ENCODE results near the gene RASSF7.

The RASSF7 gene

GRCh38 chr11:586376-587316 is 25.9 kb downstream of the RASSF7 start:
- no peak for TF ChIP-seq CTCF (conservative IDR thresholded peaks at IDR 0.05; ENCODE audit: low read length)
- DNase-seq (ENCODE audit: low read depth): no peak
- H3K4me3 ChIP-seq (ENCODE audit: low read length): no peak overlapping the region

- DNase-seq (ENCODE audit: low read depth): no peak
- H3K4me3 ChIP-seq (ENCODE audit: low read length): no peak overlapping the region
- no peak for TF ChIP-seq CTCF (conservative IDR thresholded peaks at IDR 0.05; ENCODE audit: low read length)
These were observed 26.8 kb downstream of the RASSF7 start for GRCh38 chr11:587546-587945.

GRCh38 chr11:587978-588380 is 27.2 kb downstream of the RASSF7 start:
- peak; percentile 58 for DNase-seq (ENCODE audit: low read depth)
- TF ChIP-seq CTCF (conservative IDR thresholded peaks at IDR 0.05; ENCODE audit: low read length): no peak
- H3K4me3 ChIP-seq (ENCODE audit: low read length): no peak overlapping the region

GRCh38 chr11:589798-590197 is 29.0 kb downstream of the RASSF7 start:
- no peak overlapping the region for H3K4me3 ChIP-seq (ENCODE audit: low read length)
- no peak for TF ChIP-seq CTCF (conservative IDR thresholded peaks at IDR 0.05; ENCODE audit: low read length)
- DNase-seq (ENCODE audit: low read depth): no peak

GRCh38 chr11:590997-591396 is 30.2 kb downstream of the RASSF7 start:
- no peak for DNase-seq (ENCODE audit: low read depth)
- no peak overlapping the region for H3K4me3 ChIP-seq (ENCODE audit: low read length)
- no peak for TF ChIP-seq CTCF (conservative IDR thresholded peaks at IDR 0.05; ENCODE audit: low read length)

- no peak overlapping the region for H3K4me3 ChIP-seq (ENCODE audit: low read length)
- TF ChIP-seq CTCF (conservative IDR thresholded peaks at IDR 0.05; ENCODE audit: low read length): no peak
- DNase-seq (ENCODE audit: low read depth): no peak
These were observed 31.7 kb downstream of the RASSF7 start for GRCh38 chr11:592501-592900.

- DNase-seq (ENCODE audit: low read depth): no peak
- no peak overlapping the region for H3K4me3 ChIP-seq (ENCODE audit: low read length)
- no peak for TF ChIP-seq CTCF (conservative IDR thresholded peaks at IDR 0.05; ENCODE audit: low read length)
These were observed 32.1 kb downstream of the RASSF7 start for GRCh38 chr11:592918-593317.

All from AG10803 (cell line).